ENCODE measurements around the gene NEAT1. TPM values are rescaled to one million over a fixed set of nuclear protein-coding genes. Genes with fewer than 3 reads are reported as not detected.

Gene NEAT1
- polyA plus RNA-seq, 3 donors = 0.90 to 293 (median 1.3) TPM

DNA sequence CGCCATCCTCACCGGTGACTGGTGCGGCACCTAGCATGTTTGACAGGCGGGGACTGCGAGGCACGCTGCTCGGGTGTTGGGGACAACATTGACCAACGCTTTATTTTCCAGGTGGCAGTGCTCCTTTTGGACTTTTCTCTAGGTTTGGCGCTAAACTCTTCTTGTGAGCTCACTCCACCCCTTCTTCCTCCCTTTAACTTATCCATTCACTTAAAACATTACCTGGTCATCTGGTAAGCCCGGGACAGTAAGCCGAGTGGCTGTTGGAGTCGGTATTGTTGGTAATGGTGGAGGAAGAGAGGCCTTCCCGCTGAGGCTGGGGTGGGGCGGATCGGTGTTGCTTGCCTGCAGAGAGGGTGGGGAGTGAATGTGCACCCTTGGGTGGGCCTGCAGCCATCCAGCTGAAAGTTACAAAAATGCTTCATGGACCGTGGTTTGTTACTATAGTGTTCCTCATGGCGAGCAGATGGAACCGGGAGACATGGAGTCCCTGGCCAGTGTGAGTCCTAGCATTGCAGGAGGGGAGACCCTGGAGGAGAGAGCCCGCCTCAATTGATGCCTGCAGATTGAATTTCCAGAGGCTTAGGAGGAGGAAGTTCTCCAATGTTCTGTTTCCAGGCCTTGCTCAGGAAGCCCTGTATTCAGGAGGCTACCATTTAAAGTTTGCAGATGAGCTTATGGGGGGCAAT lies 1.1 kb downstream of the NEAT1 start:
- TF ChIP-seq, protein P1, sequence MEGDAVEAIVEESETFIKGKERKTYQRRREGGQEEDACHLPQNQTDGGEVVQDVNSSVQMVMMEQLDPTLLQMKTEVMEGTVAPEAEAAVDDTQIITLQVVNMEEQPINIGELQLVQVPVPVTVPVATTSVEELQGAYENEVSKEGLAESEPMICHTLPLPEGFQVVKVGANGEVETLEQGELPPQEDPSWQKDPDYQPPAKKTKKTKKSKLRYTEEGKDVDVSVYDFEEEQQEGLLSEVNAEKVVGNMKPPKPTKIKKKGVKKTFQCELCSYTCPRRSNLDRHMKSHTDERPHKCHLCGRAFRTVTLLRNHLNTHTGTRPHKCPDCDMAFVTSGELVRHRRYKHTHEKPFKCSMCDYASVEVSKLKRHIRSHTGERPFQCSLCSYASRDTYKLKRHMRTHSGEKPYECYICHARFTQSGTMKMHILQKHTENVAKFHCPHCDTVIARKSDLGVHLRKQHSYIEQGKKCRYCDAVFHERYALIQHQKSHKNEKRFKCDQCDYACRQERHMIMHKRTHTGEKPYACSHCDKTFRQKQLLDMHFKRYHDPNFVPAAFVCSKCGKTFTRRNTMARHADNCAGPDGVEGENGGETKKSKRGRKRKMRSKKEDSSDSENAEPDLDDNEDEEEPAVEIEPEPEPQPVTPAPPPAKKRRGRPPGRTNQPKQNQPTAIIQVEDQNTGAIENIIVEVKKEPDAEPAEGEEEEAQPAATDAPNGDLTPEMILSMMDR (IDR thresholded peaks at IDR 0.05) = no peak
- H3K27me3 ChIP-seq (ENCODE audit: control insufficient read depth in 2 of 2, insufficient read depth in 2 of 2, low read length in 2 of 2) = no peaks in the 10 kb centered on the region
- DNase-seq = peak in 2 of 3 donors; percentile 39 to 41
- peak overlapping the region; percentile 85 for H3K4me2 ChIP-seq (replicated peaks; ENCODE audit: extremely low read depth, low read length, poor library complexity, severe bottlenecking)
- H3K27ac ChIP-seq (ENCODE audit: low read depth in 1 of 2, low read length in 2 of 2) = peak overlapping the region; percentile 96 to 100
- WGBS (ENCODE audit: insufficient coverage) = 0% methylated on average over 17 of the region's 19 CpGs
- H3K36me3 Mint-ChIP-seq = peaks cover 52 to 57% of the 10 kb centered on the region in 2 donors
- peaks cover 64% of the 10 kb centered on the region for H4K20me1 ChIP-seq (ENCODE audit: insufficient read depth, low read length)
- peak overlapping the region; percentile 99 to 100 (median 100) for H3K27ac Mint-ChIP-seq
- H3K9me3 Mint-ChIP-seq = peaks cover 6 to 23% (median 18%) of the 10 kb centered on the region in 7 donors
- H3K4me3 ChIP-seq (replicated peaks in 1 of 3; ENCODE audit: low read depth in 2 of 3, low read length in 3 of 3) = peak overlapping the region; percentile 86 to 100 (median 96)
- H3K4me1 ChIP-seq (ENCODE audit: control insufficient read depth in 1 of 2, insufficient read depth in 2 of 2, low read length in 2 of 2) = peaks cover 53 to 56% of the 10 kb centered on the region in 2 donors
- intact Hi-C loops (cut with micrococcal nuclease) = loop anchor here in 1 of 2 donors (2.0 kb wide), 1 partner anchor 75 kb away; the partner anchor contains the start of gene MALAT1
- H3K9me3 ChIP-seq (replicated peaks in 1 of 2; ENCODE audit: control insufficient read depth in 1 of 2, insufficient read depth in 1 of 2, low read length in 2 of 2) = no peaks in the 10 kb centered on the region
- H3K27me3 Mint-ChIP-seq (ENCODE audit: low read depth in 3 of 3) = peaks cover 0 to 32% (median 15%) of the 10 kb centered on the region in 3 donors
- peaks cover 14 to 49% of the 10 kb centered on the region in 2 donors for H3K36me3 ChIP-seq (replicated peaks in 1 of 2; ENCODE audit: control insufficient read depth in 1 of 2, insufficient read depth in 2 of 2, low read length in 2 of 2)
- no peak overlapping the region for H2AFZ ChIP-seq (ENCODE audit: insufficient read depth, low read depth, low read length, poor library complexity, severe bottlenecking)
- H3K79me2 ChIP-seq (ENCODE audit: insufficient read depth, low read length) = peaks cover 91% of the 10 kb centered on the region
- H3K4me3 Mint-ChIP-seq = peak overlapping the region; percentile 99 to 100
- H3K4me1 Mint-ChIP-seq = peaks cover 39% of the 10 kb centered on the region
- H3K9ac ChIP-seq (ENCODE audit: insufficient read depth, low read length, poor library complexity, severe bottlenecking) = peak overlapping the region; percentile 100

DNA sequence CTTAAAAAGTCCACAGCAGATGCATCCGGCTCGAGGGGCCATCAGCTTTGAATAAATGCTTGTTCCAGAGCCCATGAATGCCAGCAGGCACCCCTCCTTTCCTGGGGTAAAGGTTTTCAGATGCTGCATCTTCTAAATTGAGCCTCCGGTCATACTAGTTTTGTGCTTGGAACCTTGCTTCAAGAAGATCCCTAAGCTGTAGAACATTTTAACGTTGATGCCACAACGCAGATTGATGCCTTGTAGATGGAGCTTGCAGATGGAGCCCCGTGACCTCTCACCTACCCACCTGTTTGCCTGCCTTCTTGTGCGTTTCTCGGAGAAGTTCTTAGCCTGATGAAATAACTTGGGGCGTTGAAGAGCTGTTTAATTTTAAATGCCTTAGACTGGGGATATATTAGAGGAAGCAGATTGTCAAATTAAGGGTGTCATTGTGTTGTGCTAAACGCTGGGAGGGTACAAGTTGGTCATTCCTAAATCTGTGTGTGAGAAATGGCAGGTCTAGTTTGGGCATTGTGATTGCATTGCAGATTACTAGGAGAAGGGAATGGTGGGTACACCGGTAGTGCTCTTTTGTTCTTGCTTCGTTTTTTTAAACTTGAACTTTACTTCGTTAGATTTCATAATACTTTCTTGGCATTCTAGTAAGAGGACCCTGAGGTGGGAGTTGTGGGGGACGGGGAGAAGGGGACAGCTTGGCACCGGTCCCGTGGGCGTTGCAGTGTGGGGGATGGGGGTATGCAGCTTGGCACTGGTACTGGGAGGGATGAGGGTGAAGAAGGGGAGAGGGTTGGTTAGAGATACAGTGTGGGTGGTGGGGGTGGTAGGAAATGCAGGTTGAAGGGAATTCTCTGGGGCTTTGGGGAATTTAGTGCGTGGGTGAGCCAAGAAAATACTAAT lies 1.9 kb downstream of the NEAT1 start:
- Histone ChIP-seq H3K4me1 (ENCODE audit: control insufficient read depth in 1 of 2, insufficient read depth in 2 of 2, low read length in 2 of 2) (peaks cover 51 to 56% of the 10 kb centered on the region in 2 donors), H4K20me1 (ENCODE audit: insufficient read depth, low read length) (peaks cover 69% of the 10 kb centered on the region), H3K9me3 (replicated peaks in 1 of 2; ENCODE audit: control insufficient read depth in 1 of 2, insufficient read depth in 1 of 2, low read length in 2 of 2) (no peaks in the 10 kb centered on the region), H3K27me3 (ENCODE audit: control insufficient read depth in 2 of 2, insufficient read depth in 2 of 2, low read length in 2 of 2) (no peaks in the 10 kb centered on the region), H3K36me3 (replicated peaks in 1 of 2; ENCODE audit: control insufficient read depth in 1 of 2, insufficient read depth in 2 of 2, low read length in 2 of 2) (peaks cover 14 to 49% of the 10 kb centered on the region in 2 donors), H3K4me3 (replicated peaks in 1 of 3; ENCODE audit: low read depth in 2 of 3, low read length in 3 of 3) (peak overlapping the region; percentile 86 to 100 (median 96)), H3K4me2 (replicated peaks; ENCODE audit: extremely low read depth, low read length, poor library complexity, severe bottlenecking) (peak overlapping the region; percentile 85), H2AFZ (ENCODE audit: insufficient read depth, low read depth, low read length, poor library complexity, severe bottlenecking) (no peak overlapping the region), H3K79me2 (ENCODE audit: insufficient read depth, low read length) (peaks cover 93% of the 10 kb centered on the region), H3K9ac (ENCODE audit: insufficient read depth, low read length, poor library complexity, severe bottlenecking) (peak overlapping the region; percentile 100), H3K27ac (ENCODE audit: low read depth in 1 of 2, low read length in 2 of 2) (peak overlapping the region; percentile 96 to 100)
- Mint-ChIP-seq H3K9me3 (peaks cover 6 to 23% (median 18%) of the 10 kb centered on the region in 7 donors), H3K27ac (peak overlapping the region; percentile 99 to 100 (median 100)), H3K4me3 (peak overlapping the region; percentile 99 to 100), H3K36me3 (peaks cover 56 to 61% of the 10 kb centered on the region in 2 donors), H3K4me1 (peaks cover 36% of the 10 kb centered on the region), H3K27me3 (ENCODE audit: low read depth in 3 of 3) (peaks cover 0 to 30% (median 15%) of the 10 kb centered on the region in 3 donors)
- intact Hi-C loops (cut with micrococcal nuclease) = loop anchor here in 1 of 2 donors (1.0 kb wide), 1 partner anchor 7 kb away; no protein-coding TSS in a partner anchor
- WGBS (ENCODE audit: insufficient coverage) = 0% methylated on average over 9 of the region's 18 CpGs
- TF ChIP-seq, protein P1 (IDR thresholded peaks at IDR 0.05) = no peak
- DNase-seq = peak in 2 of 3 donors; percentile 35 to 42

Data from CD14-positive monocyte (primary cell).